ENCODE results near the gene NCMAP.

DNA sequence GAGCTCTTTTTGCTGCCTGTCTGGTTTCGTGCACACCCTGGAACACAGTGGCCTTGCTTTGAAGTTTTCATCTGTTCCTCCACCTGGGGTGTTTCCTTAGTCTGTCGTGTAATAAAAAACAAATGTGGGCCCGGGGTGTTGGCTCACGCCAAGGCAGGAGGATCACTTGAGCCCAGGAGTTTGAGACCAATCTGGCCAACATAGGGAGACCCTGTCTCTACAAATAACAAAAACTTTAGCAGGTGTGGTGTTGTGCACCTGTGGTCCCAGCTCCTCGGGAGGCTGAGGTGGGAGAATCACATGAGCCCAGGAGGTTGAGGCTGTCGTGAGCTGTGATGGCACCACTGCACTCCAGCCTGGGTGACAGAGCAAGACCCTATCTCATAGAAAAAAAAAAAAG is 4.5 kb downstream of the NCMAP start:
- TF ChIP-seq POLR2A (IDR thresholded peaks at IDR 0.05; ENCODE audit: extremely low read depth, insufficient read length) = no peak
- TF ChIP-seq, protein P1, sequence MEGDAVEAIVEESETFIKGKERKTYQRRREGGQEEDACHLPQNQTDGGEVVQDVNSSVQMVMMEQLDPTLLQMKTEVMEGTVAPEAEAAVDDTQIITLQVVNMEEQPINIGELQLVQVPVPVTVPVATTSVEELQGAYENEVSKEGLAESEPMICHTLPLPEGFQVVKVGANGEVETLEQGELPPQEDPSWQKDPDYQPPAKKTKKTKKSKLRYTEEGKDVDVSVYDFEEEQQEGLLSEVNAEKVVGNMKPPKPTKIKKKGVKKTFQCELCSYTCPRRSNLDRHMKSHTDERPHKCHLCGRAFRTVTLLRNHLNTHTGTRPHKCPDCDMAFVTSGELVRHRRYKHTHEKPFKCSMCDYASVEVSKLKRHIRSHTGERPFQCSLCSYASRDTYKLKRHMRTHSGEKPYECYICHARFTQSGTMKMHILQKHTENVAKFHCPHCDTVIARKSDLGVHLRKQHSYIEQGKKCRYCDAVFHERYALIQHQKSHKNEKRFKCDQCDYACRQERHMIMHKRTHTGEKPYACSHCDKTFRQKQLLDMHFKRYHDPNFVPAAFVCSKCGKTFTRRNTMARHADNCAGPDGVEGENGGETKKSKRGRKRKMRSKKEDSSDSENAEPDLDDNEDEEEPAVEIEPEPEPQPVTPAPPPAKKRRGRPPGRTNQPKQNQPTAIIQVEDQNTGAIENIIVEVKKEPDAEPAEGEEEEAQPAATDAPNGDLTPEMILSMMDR (IDR thresholded peaks at IDR 0.05; ENCODE audit: low read depth, low read length) = no peak
- TF ChIP-seq, protein P2, sequence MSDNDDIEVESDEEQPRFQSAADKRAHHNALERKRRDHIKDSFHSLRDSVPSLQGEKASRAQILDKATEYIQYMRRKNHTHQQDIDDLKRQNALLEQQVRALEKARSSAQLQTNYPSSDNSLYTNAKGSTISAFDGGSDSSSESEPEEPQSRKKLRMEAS (IDR thresholded peaks at IDR 0.05; ENCODE audit: low read depth, low read length) = no peak

Measured in NB4 (cell line).